ENCODE data around the gene CYGB. TPM values are rescaled to one million over a fixed set of nuclear protein-coding genes. Genes with fewer than 3 reads are reported as not detected.
"Not testable (repeated sequence)": the region's sequence is repeated elsewhere in the genome, so short reads cannot be mapped to it uniquely, and the experiment has no call there.

Gene CYGB
- total RNA-seq, 1 donor from 2014 or later: 34.3 TPM

DNA sequence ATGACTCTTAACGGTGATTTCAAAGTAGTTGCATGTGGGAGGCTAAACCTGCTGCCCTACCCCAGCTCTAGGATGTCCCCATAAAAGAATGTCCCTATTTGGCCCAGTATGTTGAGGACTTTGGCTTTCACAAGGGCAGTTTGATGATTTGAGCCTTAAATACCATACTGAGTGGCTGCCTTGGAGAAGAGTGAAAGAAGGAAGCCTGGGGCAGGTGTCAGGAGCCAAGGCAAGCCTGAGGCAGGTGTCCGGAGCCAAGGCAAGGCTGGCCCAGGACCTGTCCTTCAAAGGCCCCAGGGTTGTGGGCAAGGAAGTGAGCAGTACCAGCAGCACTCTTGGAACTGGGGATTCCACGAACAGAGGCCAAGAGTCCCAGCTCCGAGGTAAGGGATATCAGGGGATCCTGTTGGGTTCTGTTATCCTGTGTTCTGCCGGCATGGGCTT lies 29.5 kb upstream of the CYGB start:
- H3K4me1 ChIP-seq: peaks cover 24% of the 10 kb centered on the region
- no peak overlapping the region for H3K27ac ChIP-seq
- peaks cover 22% of the 10 kb centered on the region for H3K36me3 ChIP-seq
- no peaks in the 10 kb centered on the region for H3K27me3 ChIP-seq
- DNase-seq (no peak), ATAC-seq (peak; percentile 12)
- H3K4me3 ChIP-seq: no peak overlapping the region
- H3K9me3 ChIP-seq: no peaks in the 10 kb centered on the region
- intact Hi-C loops (cut with DNase I): no loop called here
- TF ChIP-seq, protein P1, sequence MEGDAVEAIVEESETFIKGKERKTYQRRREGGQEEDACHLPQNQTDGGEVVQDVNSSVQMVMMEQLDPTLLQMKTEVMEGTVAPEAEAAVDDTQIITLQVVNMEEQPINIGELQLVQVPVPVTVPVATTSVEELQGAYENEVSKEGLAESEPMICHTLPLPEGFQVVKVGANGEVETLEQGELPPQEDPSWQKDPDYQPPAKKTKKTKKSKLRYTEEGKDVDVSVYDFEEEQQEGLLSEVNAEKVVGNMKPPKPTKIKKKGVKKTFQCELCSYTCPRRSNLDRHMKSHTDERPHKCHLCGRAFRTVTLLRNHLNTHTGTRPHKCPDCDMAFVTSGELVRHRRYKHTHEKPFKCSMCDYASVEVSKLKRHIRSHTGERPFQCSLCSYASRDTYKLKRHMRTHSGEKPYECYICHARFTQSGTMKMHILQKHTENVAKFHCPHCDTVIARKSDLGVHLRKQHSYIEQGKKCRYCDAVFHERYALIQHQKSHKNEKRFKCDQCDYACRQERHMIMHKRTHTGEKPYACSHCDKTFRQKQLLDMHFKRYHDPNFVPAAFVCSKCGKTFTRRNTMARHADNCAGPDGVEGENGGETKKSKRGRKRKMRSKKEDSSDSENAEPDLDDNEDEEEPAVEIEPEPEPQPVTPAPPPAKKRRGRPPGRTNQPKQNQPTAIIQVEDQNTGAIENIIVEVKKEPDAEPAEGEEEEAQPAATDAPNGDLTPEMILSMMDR (IDR thresholded peaks at IDR 0.05): no peak

DNA sequence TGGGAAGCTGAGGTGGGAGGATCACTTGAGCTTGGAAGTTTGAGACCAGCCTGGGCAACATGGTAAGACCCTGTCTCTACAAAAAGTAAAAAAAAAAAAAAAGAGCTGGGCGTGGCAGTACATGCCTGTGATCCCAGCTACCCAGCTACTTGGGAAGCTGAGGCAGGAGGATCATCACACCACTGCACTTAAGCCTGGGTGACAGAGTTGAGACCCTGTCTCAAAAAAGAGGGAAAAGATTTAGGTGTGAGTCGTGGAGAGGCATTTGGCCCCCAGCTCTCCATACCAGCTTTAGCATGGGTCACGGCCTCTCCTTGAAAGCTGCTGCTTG lies 29.1 kb upstream of the CYGB start:
- Histone ChIP-seq H3K4me3 (no peak overlapping the region), H3K27ac (no peak overlapping the region), H3K27me3 (no peaks in the 10 kb centered on the region), H3K4me1 (peaks cover 28% of the 10 kb centered on the region), H3K9me3 (no peaks in the 10 kb centered on the region), H3K36me3 (peaks cover 26% of the 10 kb centered on the region)
- DNase-seq: no peak
- TF ChIP-seq, protein P1 (IDR thresholded peaks at IDR 0.05): no peak
- intact Hi-C loops (cut with DNase I): no loop called here
- no peak for ATAC-seq

DNA sequence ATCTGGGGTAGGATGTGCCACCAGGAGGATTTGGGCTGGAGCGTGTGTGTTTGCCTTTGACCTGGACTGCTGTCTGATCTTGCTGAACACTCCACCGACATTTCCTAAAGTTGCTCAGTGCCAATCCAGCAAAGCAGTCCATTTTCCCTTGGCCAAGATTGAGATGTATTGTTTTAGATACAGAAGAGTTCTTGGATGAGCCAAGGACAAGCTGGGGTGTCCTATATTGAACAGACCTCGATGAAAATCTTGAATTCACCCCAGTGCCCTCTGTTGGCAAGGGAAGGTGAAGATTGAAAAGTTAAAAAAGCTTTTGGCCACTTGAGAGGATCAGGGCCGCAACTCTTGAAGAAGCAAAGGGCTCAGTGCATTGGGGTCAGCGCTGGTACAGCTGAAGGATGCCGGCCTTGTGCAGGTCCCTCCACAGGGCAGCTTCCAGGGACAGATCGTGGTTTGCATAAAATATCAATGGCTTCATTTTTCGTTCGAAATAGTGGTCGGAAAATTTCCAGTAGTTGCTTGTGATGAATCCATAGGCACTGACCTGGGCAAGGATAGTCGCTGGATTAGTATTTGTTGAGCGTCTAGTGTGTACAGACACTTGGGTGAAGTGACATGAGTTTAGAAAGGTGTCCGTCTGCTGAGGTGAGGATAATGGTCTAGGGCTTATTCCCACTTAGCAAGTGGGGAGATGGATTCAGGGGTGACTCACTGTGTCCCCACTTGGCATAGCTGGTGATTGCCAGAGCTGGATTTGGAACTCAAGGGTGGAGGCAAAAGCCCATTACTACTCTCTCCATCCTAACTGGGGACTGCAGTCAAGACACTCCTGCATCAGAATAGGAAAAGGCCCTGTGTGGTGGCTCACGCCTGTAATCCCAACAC lies 28.5 kb upstream of the CYGB start:
- Histone ChIP-seq H3K36me3 (peaks cover 32% of the 10 kb centered on the region), H3K4me1 (peaks cover 34% of the 10 kb centered on the region), H3K27ac (no peak overlapping the region), H3K4me3 (no peak overlapping the region), H3K9me3 (no peaks in the 10 kb centered on the region), H3K27me3 (no peaks in the 10 kb centered on the region)
- TF ChIP-seq, protein P1 (IDR thresholded peaks at IDR 0.05): no peak
- ATAC-seq (no peak), DNase-seq (no peak)
- intact Hi-C loops (cut with DNase I): no loop called here

DNA sequence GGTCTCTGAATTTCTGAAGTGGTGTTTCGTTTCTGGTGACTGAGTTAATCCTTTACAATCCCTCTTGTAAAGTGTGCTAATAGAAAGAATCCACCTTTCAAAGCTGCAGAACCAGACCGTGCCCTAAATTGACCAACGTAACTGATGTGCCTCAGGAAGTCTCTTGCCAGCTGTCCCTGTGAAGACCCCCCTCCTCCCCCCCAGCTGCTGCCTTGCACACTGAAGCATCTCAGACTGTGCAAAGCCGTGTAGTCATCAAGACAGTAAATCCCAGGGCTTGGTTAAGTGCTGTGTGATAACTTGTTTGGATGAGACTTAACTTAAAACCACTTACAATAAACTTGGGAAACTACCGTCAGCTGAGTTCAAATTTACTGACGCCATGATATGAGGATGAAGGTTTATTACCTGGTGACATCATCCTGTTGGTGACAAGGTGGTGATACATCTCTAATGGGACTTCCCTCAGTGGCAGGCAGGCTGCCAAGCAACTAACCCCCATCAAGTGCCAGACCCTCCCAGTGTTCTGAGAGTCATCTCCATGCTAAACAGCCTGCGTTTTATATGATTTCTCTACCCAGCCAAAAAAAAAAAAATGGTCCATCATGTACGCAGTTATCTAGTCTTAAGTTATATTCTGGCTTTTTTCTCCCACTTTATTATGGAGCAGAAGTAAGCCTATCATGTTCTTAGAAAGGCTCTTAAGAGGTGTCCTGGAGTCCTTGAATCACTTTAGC lies 27.6 kb upstream of the CYGB start:
- intact Hi-C loops (cut with DNase I); H3K27ac ChIP-seq: not testable (repeated sequence)

DNA sequence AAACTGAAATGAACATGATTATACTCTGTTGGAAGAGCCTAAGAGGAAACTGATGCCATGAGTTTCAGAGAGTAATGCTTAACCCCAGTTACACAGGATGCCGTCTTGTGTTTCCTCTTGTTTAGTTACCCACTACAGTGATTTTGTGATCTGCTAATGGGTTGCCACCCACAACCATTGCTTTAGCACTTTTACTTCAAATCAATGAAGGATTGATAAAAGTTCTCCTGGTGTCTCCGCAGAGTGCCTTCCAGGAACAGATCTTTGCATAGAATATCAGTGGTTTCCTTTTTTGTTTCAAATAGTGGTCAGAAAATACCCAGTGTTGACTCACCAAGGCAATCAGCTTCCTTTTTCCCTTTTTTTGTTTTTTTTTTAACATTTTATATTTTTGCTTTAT lies 25.9 kb upstream of the CYGB start:
- Histone ChIP-seq H3K4me1 (peaks cover 59% of the 10 kb centered on the region), H3K36me3 (peaks cover 32% of the 10 kb centered on the region)
- intact Hi-C loops (cut with DNase I); H3K27ac ChIP-seq; ATAC-seq; H3K4me3 ChIP-seq; H3K9me3 ChIP-seq; H3K27me3 ChIP-seq; DNase-seq: not testable (repeated sequence)

More for the DNA sequence above, 27.6 kb upstream of the CYGB start:
- H3K9me3 ChIP-seq, DNase-seq, ATAC-seq, H3K27me3 ChIP-seq, H3K4me3 ChIP-seq: not testable (repeated sequence)
- H3K4me1 ChIP-seq: peaks cover 41% of the 10 kb centered on the region
- peaks cover 32% of the 10 kb centered on the region for H3K36me3 ChIP-seq

DNA sequence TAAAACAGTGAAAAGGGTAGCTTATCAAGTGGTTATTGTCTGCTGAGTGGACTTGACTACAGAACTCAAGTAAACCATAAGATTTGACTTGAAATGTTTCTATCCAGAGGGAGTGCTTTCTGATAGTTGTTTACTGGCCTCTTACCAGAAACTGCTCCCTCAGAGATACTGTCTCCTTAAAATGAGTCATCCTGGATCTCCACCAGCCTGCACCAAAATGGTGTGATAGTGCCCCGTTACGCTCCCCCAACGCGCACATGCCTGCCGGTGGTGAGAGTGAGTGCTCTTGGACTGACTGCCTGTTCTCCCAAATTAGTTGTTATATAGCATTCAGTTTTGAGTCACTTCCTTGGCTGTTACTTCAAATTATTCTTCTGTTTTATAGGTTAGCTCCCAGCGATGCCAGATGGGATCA lies 25.2 kb upstream of the CYGB start:
- DNase-seq (no peak), ATAC-seq (peak; percentile 5)
- H3K9me3 ChIP-seq: no peaks in the 10 kb centered on the region
- no peak overlapping the region for H3K4me3 ChIP-seq
- no peak overlapping the region for H3K27ac ChIP-seq
- peaks cover 53% of the 10 kb centered on the region for H3K4me1 ChIP-seq
- H3K27me3 ChIP-seq: no peaks in the 10 kb centered on the region
- intact Hi-C loops (cut with DNase I): no loop called here
- H3K36me3 ChIP-seq: peaks cover 32% of the 10 kb centered on the region
- TF ChIP-seq, protein P1 (IDR thresholded peaks at IDR 0.05): no peak

Measured in upper lobe of right lung (tissue), 1 donor.